RWPE2 (cell line): Measurements from ENCODE around the gene RFK.

Experiments used
- ATAC-seq: fragments of 200-7000 bp; cut with Tn5 transposase; 3 replicates; pipeline ENCODE4 v1.9.1; 2021; ENCODE audit warnings: low read depth
- DNase-seq: peaks from one replicate; pipeline ENCODE4 v3.0.0-alpha.2; 2020; ENCODE audit warnings: low spot score
- H3K27ac ChIP-seq: fragments of 450-650 bp; 2 replicates; pipeline ENCODE4 v1.5.1; 2017; ENCODE audit warnings: mild to moderate bottlenecking; ENCODE audit not compliant: poor library complexity, severe bottlenecking
- H3K27me3 ChIP-seq: fragments of 250-450 bp; sonication (Bioruptor Pico); 2 replicates; pipeline ENCODE4 v1.5.1; 2021; ENCODE audit warnings: mild to moderate bottlenecking, moderate library complexity; ENCODE audit not compliant: insufficient read depth, poor library complexity, severe bottlenecking
- H3K36me3 ChIP-seq: fragments of 250-450 bp; sonication (Bioruptor Pico); 2 replicates; pipeline ENCODE4 v1.5.1; 2020; ENCODE audit warnings: low read depth, mild to moderate bottlenecking, moderate library complexity
- H3K4me1 ChIP-seq: fragments of 250-450 bp; sonication (Bioruptor Pico); 2 replicates; pipeline ENCODE4 v1.5.1; 2021; ENCODE audit warnings: mild to moderate bottlenecking, moderate library complexity; ENCODE audit not compliant: insufficient read depth, poor library complexity, severe bottlenecking
- H3K4me3 ChIP-seq: fragments of 250-450 bp; sonication (Bioruptor Pico); 2 replicates; pipeline ENCODE4 v1.5.1; 2021; ENCODE audit warnings: mild to moderate bottlenecking, moderate library complexity; ENCODE audit not compliant: severe bottlenecking
- H3K9me3 ChIP-seq: fragments of 250-450 bp; sonication (Bioruptor Pico); 2 replicates; pipeline ENCODE4 v1.5.1; 2021; ENCODE audit warnings: mild to moderate bottlenecking, moderate library complexity; ENCODE audit not compliant: severe bottlenecking
- CTCF ChIP-seq: fragments of 450-650 bp; IDR thresholded peaks from one replicate; pipeline ENCODE4 v1.5.1; 2017; ENCODE audit warnings: mild to moderate bottlenecking, moderate library complexity; ENCODE audit not compliant: poor library complexity, severe bottlenecking

Gene RFK

GRCh38 chr9:76358628-76359280 lies 35.5 kb downstream of the RFK start:
- Histone ChIP-seq H3K9me3 (no peaks in the 10 kb centered on the region), H3K27me3 (no peaks in the 10 kb centered on the region), H3K36me3 (no peaks in the 10 kb centered on the region), H3K27ac (no peak overlapping the region), H3K4me1 (no peaks in the 10 kb centered on the region), H3K4me3 (no peak overlapping the region)
- DNase-seq (no peak), ATAC-seq (no peak)
- no peak for TF ChIP-seq CTCF

- H3K9me3 ChIP-seq = no peaks in the 10 kb centered on the region
- ATAC-seq = no peak
- TF ChIP-seq CTCF = no peak
Measured at GRCh38 chr9:76357555-76357954, 36.7 kb downstream of the RFK start.

GRCh38 chr9:76355886-76356285 lies 38.3 kb downstream of the RFK start:
- no peak for DNase-seq
- no peaks in the 10 kb centered on the region for H3K27me3 ChIP-seq
- no peak overlapping the region for H3K27ac ChIP-seq
- no peak for ATAC-seq
- H3K9me3 ChIP-seq = no peaks in the 10 kb centered on the region
- no peak overlapping the region for H3K4me3 ChIP-seq
- TF ChIP-seq CTCF = no peak
- no peaks in the 10 kb centered on the region for H3K4me1 ChIP-seq
- H3K36me3 ChIP-seq = no peaks in the 10 kb centered on the region

More at GRCh38 chr9:76357555-76357954, 36.7 kb downstream of the RFK start:
- no peak overlapping the region for H3K4me3 ChIP-seq
- no peaks in the 10 kb centered on the region for H3K27me3 ChIP-seq
- no peaks in the 10 kb centered on the region for H3K36me3 ChIP-seq
- no peak for DNase-seq
- no peaks in the 10 kb centered on the region for H3K4me1 ChIP-seq
- no peak overlapping the region for H3K27ac ChIP-seq

- no peaks in the 10 kb centered on the region for H3K36me3 ChIP-seq
- DNase-seq (no peak), ATAC-seq (no peak)
- no peaks in the 10 kb centered on the region for H3K4me1 ChIP-seq
- H3K4me3 ChIP-seq = no peak overlapping the region
- H3K27me3 ChIP-seq = no peaks in the 10 kb centered on the region
- H3K9me3 ChIP-seq = no peaks in the 10 kb centered on the region
- TF ChIP-seq CTCF = no peak
- no peak overlapping the region for H3K27ac ChIP-seq
Measured at GRCh38 chr9:76354221-76354620, 40.0 kb downstream of the RFK start.

GRCh38 chr9:76353280-76353679 lies 40.9 kb downstream of the RFK start:
- no peaks in the 10 kb centered on the region for H3K9me3 ChIP-seq
- ATAC-seq (no peak), DNase-seq (no peak)
- no peaks in the 10 kb centered on the region for H3K36me3 ChIP-seq
- no peaks in the 10 kb centered on the region for H3K27me3 ChIP-seq
- no peak overlapping the region for H3K4me3 ChIP-seq
- TF ChIP-seq CTCF = no peak
- no peak overlapping the region for H3K27ac ChIP-seq
- H3K4me1 ChIP-seq = no peaks in the 10 kb centered on the region
